ENCODE results near the gene SELENOF. TPM values are rescaled to one million over a fixed set of nuclear protein-coding genes. Genes with fewer than 3 reads are reported as not detected.

SELENOF gene
- total RNA-seq, 2 donors from 2014 or later: 135 to 153 TPM

- DNase-seq (no peak), ATAC-seq (no peak)
- no peaks in the 10 kb centered on the region for H3K9me3 ChIP-seq (ENCODE audit: control insufficient read depth, low read length, poor library complexity, severe bottlenecking)
- H3K4me1 Mint-ChIP-seq: peaks cover 12% of the 10 kb centered on the region
- no peaks in the 10 kb centered on the region for H3K27me3 Mint-ChIP-seq
- H3K27ac Mint-ChIP-seq: no peak overlapping the region
- no peak overlapping the region for H3K4me3 Mint-ChIP-seq
- no peaks in the 10 kb centered on the region for H3K36me3 Mint-ChIP-seq (ENCODE audit: low read depth)
Measured at GRCh38 chr1:86938450-86938849, 24.5 kb upstream of the SELENOF start.

GRCh38 chr1:86933562-86934377, 19.8 kb upstream of the SELENOF start:
- Mint-ChIP-seq H3K36me3 (ENCODE audit: low read depth) (peaks cover 2% of the 10 kb centered on the region), H3K4me3 (no peak overlapping the region), H3K27ac (peak overlapping the region; percentile 39), H3K4me1 (peaks cover 13% of the 10 kb centered on the region), H3K27me3 (no peaks in the 10 kb centered on the region)
- DNase-seq (no peak), ATAC-seq (no peak)
- no peaks in the 10 kb centered on the region for H3K9me3 ChIP-seq (ENCODE audit: control insufficient read depth, low read length, poor library complexity, severe bottlenecking)

- DNase-seq (no peak), ATAC-seq (no peak)
- Mint-ChIP-seq H3K27me3 (no peaks in the 10 kb centered on the region), H3K4me3 (no peak overlapping the region), H3K27ac (no peak overlapping the region), H3K36me3 (ENCODE audit: low read depth) (peaks cover 2% of the 10 kb centered on the region), H3K4me1 (peaks cover 13% of the 10 kb centered on the region)
- no peaks in the 10 kb centered on the region for H3K9me3 ChIP-seq (ENCODE audit: control insufficient read depth, low read length, poor library complexity, severe bottlenecking)
Measured at GRCh38 chr1:86933051-86933450, 19.1 kb upstream of the SELENOF start.

GRCh38 chr1:86928819-86929218, 14.9 kb upstream of the SELENOF start:
- no peak overlapping the region for H3K4me3 Mint-ChIP-seq
- H3K9me3 ChIP-seq (ENCODE audit: control insufficient read depth, low read length, poor library complexity, severe bottlenecking): no peaks in the 10 kb centered on the region
- H3K4me1 Mint-ChIP-seq: peaks cover 22% of the 10 kb centered on the region
- peaks cover 4% of the 10 kb centered on the region for H3K36me3 Mint-ChIP-seq (ENCODE audit: low read depth)
- H3K27ac Mint-ChIP-seq: no peak overlapping the region
- no peak for DNase-seq
- no peaks in the 10 kb centered on the region for H3K27me3 Mint-ChIP-seq
- ATAC-seq: no peak

- no peaks in the 10 kb centered on the region for H3K27me3 Mint-ChIP-seq
- peaks cover 3% of the 10 kb centered on the region for H3K9me3 ChIP-seq (ENCODE audit: control insufficient read depth, low read length, poor library complexity, severe bottlenecking)
- no peak overlapping the region for H3K4me3 Mint-ChIP-seq
- peak overlapping the region; percentile 46 for H3K27ac Mint-ChIP-seq
- DNase-seq (no peak), ATAC-seq (no peak)
- peaks cover 3% of the 10 kb centered on the region for H3K36me3 Mint-ChIP-seq (ENCODE audit: low read depth)
- peaks cover 12% of the 10 kb centered on the region for H3K4me1 Mint-ChIP-seq
Measured at GRCh38 chr1:86926883-86927282, 13.0 kb upstream of the SELENOF start.

- peaks cover 3% of the 10 kb centered on the region for H3K9me3 ChIP-seq (ENCODE audit: control insufficient read depth, low read length, poor library complexity, severe bottlenecking)
- Mint-ChIP-seq H3K36me3 (ENCODE audit: low read depth) (peaks cover 3% of the 10 kb centered on the region), H3K27ac (no peak overlapping the region), H3K4me3 (no peak overlapping the region), H3K27me3 (no peaks in the 10 kb centered on the region), H3K4me1 (peaks cover 16% of the 10 kb centered on the region)
- ATAC-seq: no peak
- DNase-seq: no peak
Measured at GRCh38 chr1:86925742-86926141, 11.8 kb upstream of the SELENOF start.

- Mint-ChIP-seq H3K4me3 (no peak overlapping the region), H3K36me3 (ENCODE audit: low read depth) (peaks cover 3% of the 10 kb centered on the region), H3K27ac (no peak overlapping the region), H3K27me3 (no peaks in the 10 kb centered on the region), H3K4me1 (peaks cover 18% of the 10 kb centered on the region)
- peaks cover 3% of the 10 kb centered on the region for H3K9me3 ChIP-seq (ENCODE audit: control insufficient read depth, low read length, poor library complexity, severe bottlenecking)
- ATAC-seq (no peak), DNase-seq (no peak)
Measured at GRCh38 chr1:86924324-86924960, 10.5 kb upstream of the SELENOF start.

- DNase-seq (no peak), ATAC-seq (no peak)
- peaks cover 3% of the 10 kb centered on the region for H3K9me3 ChIP-seq (ENCODE audit: control insufficient read depth, low read length, poor library complexity, severe bottlenecking)
- H3K4me3 Mint-ChIP-seq: no peak overlapping the region
- peaks cover 14% of the 10 kb centered on the region for H3K4me1 Mint-ChIP-seq
- H3K27ac Mint-ChIP-seq: no peak overlapping the region
- H3K27me3 Mint-ChIP-seq: no peaks in the 10 kb centered on the region
- H3K36me3 Mint-ChIP-seq (ENCODE audit: low read depth): peaks cover 3% of the 10 kb centered on the region
Measured at GRCh38 chr1:86922445-86922844, 8.5 kb upstream of the SELENOF start.

- no peaks in the 10 kb centered on the region for H3K27me3 Mint-ChIP-seq
- H3K9me3 ChIP-seq (ENCODE audit: control insufficient read depth, low read length, poor library complexity, severe bottlenecking): no peaks in the 10 kb centered on the region
- DNase-seq (no peak), ATAC-seq (no peak)
- H3K4me3 Mint-ChIP-seq: no peak overlapping the region
- H3K4me1 Mint-ChIP-seq: peaks cover 24% of the 10 kb centered on the region
- no peak overlapping the region for H3K27ac Mint-ChIP-seq
- no peaks in the 10 kb centered on the region for H3K36me3 Mint-ChIP-seq (ENCODE audit: low read depth)
Measured at GRCh38 chr1:86916752-86917151, 2.8 kb upstream of the SELENOF start.

- H3K9me3 ChIP-seq (ENCODE audit: control insufficient read depth, low read length, poor library complexity, severe bottlenecking): no peaks in the 10 kb centered on the region
- H3K4me1 Mint-ChIP-seq: peaks cover 28% of the 10 kb centered on the region
- no peak overlapping the region for H3K27ac Mint-ChIP-seq
- H3K4me3 Mint-ChIP-seq: no peak overlapping the region
- no peak for ATAC-seq
- no peaks in the 10 kb centered on the region for H3K27me3 Mint-ChIP-seq
- DNase-seq: no peak
- peaks cover 3% of the 10 kb centered on the region for H3K36me3 Mint-ChIP-seq (ENCODE audit: low read depth)
Measured at GRCh38 chr1:86915737-86916235, 1.9 kb upstream of the SELENOF start.

GRCh38 chr1:86914998-86915736, 1.2 kb upstream of the SELENOF start:
- H3K9me3 ChIP-seq (ENCODE audit: control insufficient read depth, low read length, poor library complexity, severe bottlenecking): no peaks in the 10 kb centered on the region
- no peaks in the 10 kb centered on the region for H3K27me3 Mint-ChIP-seq
- peak; percentile 16 to 31 (median 20) for DNase-seq
- ATAC-seq: peak; percentile 4
- no peak overlapping the region for H3K4me3 Mint-ChIP-seq
- peaks cover 29% of the 10 kb centered on the region for H3K4me1 Mint-ChIP-seq
- no peak overlapping the region for H3K27ac Mint-ChIP-seq
- peaks cover 6% of the 10 kb centered on the region for H3K36me3 Mint-ChIP-seq (ENCODE audit: low read depth)

- DNase-seq (no peak), ATAC-seq (no peak)
- Mint-ChIP-seq H3K4me3 (no peak within 1 kb of the TSS), H3K27me3 (no peaks in the 10 kb centered on the region), H3K27ac (no peak within 1 kb of the TSS), H3K36me3 (ENCODE audit: low read depth) (peaks cover 10% of the 10 kb centered on the region), H3K4me1 (peaks cover 34% of the 10 kb centered on the region)
- H3K9me3 ChIP-seq (ENCODE audit: control insufficient read depth, low read length, poor library complexity, severe bottlenecking): no peaks in the 10 kb centered on the region
Measured at GRCh38 chr1:86914601-86914997, 673 bp upstream of the SELENOF start, which contains the start of gene HS2ST1. TSS of gene HS2ST1 (plus strand) at chr1:86914635.

- Mint-ChIP-seq H3K27ac (no peak overlapping the region), H3K4me3 (no peak overlapping the region), H3K4me1 (peaks cover 42% of the 10 kb centered on the region), H3K27me3 (no peaks in the 10 kb centered on the region), H3K36me3 (ENCODE audit: low read depth) (peaks cover 15% of the 10 kb centered on the region)
- DNase-seq: peak in 1 of 3 donors; percentile 9
- no peak for ATAC-seq
- no peaks in the 10 kb centered on the region for H3K9me3 ChIP-seq (ENCODE audit: control insufficient read depth, low read length, poor library complexity, severe bottlenecking)
Measured at GRCh38 chr1:86913399-86913895, 479 bp downstream of the SELENOF start.

Measured in T-helper 17 cell (primary cell).